ENCODE data around the gene KRT38.
"Not testable (repeated sequence)": the region's sequence is repeated elsewhere in the genome, so short reads cannot be mapped to it uniquely, and the experiment has no call there.

KRT38 gene

GRCh38 chr17:41420134-41420533, 20.6 kb downstream of the KRT38 start:
- DNase-seq, result no peak

GRCh38 chr17:41419716-41420115, 21.1 kb downstream of the KRT38 start:
- no peak for DNase-seq

- DNase-seq, result no peak
Measured at GRCh38 chr17:41418116-41418860, 22.5 kb downstream of the KRT38 start.

GRCh38 chr17:41417576-41418015, 23.2 kb downstream of the KRT38 start:
- DNase-seq, result no peak

GRCh38 chr17:41417127-41417526, 23.7 kb downstream of the KRT38 start:
- DNase-seq, result no peak

DNA sequence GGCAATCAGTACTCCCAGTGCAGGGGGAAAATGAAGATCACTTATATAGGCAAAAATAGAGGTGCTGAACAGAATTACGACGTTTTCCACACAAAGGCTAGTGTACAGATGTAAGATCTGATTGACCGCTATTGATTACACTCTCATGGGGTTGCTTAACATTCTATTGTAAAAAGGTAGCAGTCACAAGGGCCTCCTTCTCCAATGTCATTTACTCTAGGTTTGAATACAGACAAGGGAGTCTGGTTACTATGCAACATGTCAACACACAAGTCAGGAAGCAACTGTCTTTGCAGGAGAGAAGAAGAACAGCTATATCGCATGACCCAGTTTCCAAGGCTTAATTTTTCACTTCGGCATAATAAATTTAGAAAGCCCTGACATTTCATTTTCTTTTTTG, 24.3 kb downstream of the KRT38 start:
- no peak for DNase-seq

DNA sequence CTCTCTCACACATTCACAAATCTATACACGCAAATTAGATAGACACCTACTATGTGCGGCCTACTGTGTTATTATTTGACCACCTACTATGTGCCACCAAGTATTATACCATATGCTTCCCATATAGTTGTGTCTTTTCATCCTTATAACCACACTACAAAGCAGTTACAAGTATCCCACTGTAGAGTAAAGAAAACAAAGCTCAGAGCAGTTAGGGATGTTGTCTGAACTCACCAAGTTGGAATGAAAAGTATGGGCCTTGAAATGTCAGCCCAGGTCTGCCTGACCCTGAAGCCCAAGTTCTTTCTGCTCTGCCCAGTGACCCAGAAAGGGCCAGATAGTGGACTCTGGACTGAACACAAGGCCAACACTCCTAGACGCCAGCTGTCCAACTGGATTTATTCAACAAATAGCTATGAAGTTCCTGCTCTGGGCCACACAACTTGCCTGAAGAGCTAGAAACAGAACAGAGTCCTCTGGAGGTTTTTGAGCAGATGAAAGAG, 24.9 kb downstream of the KRT38 start:
- no peak for DNase-seq

GRCh38 chr17:41415411-41415810, 25.4 kb downstream of the KRT38 start:
- DNase-seq, result no peak

DNA sequence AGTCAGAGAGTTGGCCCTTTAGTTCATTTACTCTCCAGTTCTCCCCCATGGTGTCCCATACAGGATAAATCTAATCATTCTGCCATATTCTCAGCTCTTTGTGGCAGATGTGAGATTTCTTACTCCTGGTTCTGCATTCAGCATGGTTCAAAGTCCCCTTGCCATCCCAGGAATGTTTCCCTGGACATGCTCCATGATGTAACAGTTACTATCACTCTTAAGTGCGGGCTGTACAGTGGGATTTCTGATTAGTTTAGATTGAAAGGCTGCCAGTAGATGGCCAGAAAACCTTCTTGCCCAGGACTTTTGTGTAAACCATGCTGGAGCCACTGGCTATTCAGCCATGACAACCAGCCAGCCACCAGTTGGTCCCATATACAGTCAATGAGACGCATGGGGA, 26.8 kb downstream of the KRT38 start:
- no peak for DNase-seq

DNA sequence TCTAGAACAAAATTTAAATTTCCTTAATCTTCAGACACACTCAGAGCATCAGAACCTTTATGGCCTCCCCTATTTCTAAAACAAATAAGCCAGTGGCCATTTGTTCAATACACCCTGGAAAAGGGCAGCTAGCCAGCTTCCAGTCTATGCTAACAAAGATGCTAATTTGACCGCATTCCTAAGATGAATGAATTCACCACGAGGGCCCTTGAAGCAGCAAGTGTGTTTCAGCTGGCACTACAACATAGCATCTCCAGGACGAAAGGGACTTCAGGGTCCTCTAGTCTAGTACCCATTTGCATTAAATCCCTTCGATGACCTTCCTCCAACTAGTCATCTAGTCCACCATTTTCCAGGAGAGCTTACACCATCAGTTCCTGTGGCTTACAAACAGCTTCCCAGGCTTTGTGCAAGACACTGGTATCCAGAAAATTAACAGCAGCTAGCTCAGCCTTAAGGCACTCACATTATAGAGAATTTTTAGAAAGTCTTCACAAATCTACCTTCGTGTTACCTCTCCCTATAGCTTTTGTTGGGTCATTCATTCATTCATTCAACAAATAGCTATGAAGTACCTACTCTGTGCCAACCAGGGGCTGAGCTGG, 27.3 kb downstream of the KRT38 start:
- DNase-seq, result no peak

GRCh38 chr17:41411072-41411840, 29.5 kb downstream of the KRT38 start:
- DNase-seq, result no peak

DNA sequence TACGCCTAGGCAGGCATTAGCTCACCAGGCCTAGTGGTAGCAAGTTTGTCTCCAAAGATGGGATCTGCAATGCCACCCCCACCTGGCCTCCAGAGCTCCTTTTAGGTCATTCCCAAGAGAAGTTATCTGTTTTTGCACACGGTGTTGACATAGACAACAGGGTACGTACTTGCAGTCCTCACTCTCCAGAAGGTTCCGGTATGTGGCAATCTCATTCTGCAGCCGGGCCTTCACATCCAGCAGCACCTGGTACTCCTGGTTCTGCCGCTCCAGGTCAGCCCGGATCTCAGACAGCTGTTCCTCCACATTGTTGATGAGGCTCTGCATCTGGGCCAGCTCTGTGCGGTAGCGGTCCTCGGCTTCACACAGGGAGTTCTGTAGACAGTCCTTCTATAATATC, 33.6 kb downstream of the KRT38 start:
- no peak for DNase-seq

DNA sequence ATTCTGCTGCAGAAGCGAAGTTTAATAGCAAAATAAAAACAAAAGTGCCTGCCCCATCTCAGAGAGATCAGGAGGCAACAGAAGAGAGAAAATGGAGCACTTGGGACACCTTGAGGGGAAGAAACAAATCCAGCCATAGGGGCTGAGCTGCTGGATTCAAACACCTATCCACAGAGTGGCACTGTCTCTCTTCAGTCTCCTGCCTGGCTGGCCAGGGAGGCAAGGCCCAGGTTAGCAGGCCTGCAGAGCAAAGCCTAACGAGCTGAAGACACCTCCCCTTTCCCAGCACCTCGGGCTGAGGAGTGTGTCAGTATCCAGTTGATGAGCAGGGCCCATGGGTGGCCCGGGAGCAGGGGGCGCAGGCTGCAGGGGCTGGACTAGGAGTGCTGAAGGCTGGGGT, 34.6 kb downstream of the KRT38 start:
- DNase-seq, result no peak

DNA sequence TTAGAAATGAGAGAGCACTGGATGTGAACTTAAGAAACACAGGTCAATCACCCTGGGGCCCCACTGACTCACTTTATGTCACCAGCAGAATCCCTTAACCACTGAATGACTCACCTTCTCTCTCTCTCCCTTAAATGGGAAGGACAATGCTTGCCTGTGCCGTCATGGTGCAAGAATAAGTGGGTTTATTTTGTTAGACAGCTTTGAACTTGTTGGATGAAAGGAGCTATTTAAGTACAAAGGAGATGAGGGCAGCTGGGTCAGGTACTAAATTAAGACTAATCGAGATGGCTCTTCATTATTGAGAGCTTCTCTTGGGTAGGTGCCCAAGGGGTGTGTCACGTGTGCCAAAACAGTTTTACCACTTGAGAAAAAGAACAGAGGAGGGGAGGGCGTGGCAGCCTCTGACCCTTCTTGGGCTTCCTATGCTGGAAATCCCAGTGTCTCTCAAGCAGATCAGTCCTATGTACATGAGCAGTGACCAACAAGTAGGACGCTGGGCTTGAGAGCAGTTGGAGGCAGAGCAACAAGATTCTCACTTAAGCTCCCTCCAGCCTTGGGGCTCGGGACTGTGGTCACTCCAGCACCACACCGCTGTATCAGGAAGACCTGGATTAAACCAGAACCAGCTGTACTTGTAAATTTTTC, 36.6 kb downstream of the KRT38 start:
- no peak for DNase-seq

DNA sequence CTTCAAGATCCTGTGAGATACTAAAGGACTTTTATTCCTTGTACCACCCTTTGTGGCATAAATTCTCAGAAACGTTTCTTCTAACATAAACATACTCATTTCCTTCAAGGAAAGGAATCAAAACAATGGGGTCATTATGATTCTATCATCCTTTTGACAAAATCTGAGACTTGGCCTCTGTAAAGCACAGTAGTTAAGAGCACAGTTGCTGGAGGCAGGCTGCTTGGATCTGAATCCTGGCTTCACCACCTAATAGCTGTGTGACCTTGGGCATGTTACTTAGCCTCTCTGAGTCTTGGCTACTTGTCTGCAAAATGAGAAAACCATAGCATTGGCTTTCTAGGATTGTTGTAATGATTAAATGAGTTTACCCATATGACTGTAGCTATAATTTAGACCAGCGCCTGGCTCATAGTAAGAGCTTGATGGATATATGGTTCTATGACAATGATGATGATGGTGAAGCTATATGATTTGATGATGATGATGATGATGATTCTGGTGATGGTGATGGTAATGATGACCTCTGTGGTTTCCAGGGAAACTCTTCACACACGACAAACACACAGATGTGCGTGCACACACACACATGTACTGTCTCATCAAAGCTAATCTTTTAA, 37.3 kb downstream of the KRT38 start:
- no peak for DNase-seq

DNA sequence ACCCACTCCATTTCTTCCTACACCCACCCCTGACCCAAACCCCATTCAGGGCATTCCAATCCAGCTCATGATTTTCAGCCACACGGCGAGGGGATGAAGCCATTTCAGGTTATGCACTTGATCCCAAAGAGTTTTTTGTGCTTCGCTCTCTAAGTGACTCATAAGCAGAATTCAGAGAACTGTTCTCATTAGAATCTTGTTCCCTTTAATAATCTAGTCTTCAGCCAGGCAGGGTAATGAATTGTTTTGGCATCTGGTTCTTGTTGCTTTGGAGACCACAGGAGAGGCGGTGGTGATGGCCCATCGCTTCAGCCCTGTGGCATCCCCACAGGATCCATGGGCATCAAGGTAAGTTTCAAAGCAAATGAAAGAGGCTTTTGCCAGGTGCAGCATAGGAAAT, 38.6 kb downstream of the KRT38 start:
- no peak for DNase-seq

- no peak for DNase-seq
Measured at GRCh38 chr17:41396996-41397660, 43.7 kb downstream of the KRT38 start, which contains the start of gene KRT31. Gene KRT31, minus strand, starts transcription at chr17:41397608. Its CDS starts 69 bp downstream, at chr17:41397539.

DNA sequence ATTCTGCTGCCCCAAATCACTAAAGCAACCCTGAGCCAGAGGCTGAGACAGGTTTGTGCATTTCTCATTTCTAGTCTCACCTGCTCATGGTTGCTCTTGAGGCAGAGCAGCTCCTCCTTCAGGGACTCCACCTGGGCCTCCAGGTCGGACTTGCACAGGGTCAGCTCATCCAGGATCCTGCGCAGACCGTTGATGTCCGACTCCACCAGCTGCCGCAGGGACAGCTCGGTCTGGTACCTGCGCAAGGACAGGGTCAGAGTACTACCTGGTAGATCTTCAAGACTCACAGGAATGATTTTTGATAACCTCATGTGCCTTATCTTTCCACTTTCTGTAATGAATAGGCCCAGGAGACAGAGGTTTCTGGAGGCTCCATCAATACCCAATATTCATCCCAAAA, 44.4 kb downstream of the KRT38 start:
- DNase-seq, result no peak

DNA sequence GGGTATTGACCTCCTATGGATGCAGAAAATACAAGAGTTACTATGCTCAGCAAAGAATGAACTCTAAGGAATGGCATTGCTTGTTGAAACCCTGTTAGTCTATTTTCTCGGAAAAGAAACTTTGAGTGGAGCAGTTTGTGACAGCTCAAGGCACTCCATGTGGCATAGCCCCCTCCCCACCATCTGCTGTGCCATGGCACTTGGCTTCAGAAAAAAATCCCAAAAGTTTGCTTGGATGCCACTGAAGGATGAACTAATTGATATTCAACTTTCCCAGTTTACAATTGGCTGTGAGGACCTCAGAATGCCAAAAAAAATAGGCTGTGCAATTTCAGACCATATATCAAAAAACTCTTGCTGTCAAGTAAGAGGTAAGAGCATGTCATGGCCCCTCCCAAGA, 45.2 kb downstream of the KRT38 start:
- DNase-seq, result no peak

GRCh38 chr17:41395044-41395443, 45.7 kb downstream of the KRT38 start:
- not testable (repeated sequence) for DNase-seq

DNA sequence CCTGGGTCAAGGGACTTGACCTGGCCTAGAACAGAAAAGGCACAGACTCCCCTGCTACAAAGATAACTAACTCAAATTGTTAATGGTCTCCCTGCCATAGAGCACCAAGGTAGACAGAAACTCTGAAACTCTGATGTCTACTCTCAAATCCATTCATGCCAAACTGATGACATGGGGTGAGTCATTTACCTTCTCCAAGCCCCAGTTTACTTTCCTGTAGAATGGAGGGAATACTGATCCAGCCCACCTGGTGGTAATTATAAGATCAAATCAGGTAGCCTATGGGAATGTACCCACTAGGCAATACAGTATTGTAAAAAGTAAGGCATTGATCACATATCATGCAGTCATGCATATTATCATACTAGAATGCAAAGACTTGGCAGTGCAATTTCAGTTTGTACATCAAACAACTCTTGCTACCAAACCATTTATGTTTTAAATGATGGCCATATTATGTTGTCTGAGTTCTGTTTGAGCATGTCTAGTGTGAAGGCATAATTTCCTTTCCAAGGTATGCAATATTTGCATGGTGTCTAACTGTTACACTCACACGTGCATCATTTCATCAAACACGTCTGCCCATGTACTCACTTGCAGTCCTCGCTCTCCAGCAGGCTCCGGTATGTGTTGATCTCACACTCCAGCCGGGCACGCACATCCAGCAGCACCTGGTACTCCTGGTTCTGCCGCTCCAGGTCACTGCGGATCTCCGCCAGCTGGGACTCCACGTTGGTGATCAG, 46.4 kb downstream of the KRT38 start:
- DNase-seq, result no peak

Measured in activated T-cell treated with anti-CD3 and anti-CD28 coated beads, Interleukin-2, amount 50 U/mL, for 1 hour (primary cell).